Nucleus accumbens (tissue), 56 donors: ENCODE measurements around the gene NANS.
"Not testable (repeated sequence)": the region's sequence is repeated elsewhere in the genome, so short reads cannot be mapped to it uniquely, and the experiment has no call there.

ENCODE experiments used
- DNase-seq, 56 donors: peaks; one replicate each; lab custom pipeline; 2025; lab: John Stamatoyannopoulos, UW

The NANS gene

DNA sequence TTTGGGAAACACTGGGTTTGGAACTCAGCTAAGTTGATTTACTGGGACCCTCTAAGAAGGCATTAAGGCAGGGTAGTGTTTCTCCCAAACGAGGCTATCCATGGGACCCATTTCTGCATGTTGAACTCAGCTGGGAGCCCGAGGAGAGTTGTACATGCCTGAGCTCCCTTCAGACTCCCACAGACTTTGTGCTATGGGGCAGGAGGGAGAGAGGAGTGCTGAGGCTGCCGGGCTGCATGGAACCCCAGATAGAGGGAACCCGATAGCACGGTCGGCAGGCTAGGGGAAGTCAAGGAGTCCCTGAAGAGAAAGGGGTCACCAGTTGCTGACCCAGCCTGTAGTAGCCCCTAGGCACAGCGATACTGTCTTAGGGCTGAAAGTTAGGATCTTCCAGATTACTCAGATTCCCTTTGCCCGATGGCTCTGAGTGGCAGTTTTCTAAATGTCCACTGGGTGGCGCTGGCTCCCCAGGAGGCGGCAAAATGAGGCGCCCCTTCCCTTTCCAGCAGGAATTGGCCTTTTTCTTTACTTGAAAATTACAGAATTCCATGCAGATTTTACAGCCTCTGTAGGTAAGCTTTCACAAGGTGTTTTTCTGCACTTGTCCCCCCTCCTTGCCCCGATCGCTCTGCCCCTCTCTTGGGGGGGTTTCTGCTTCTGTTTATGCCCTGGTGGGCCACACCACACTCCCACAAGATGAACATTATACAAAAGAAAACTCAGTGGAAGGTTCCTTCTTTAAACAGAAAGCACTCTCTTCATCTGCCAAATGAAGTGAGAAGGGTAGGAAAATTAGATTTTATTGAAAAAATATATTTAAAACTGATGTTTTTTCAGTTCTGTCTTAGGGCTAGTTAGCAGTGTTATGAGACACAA, 17.8 kb downstream of the NANS start:
- DNase-seq = peak in 43 of 56 donors; percentile 5 to 84 (median 31)

DNA sequence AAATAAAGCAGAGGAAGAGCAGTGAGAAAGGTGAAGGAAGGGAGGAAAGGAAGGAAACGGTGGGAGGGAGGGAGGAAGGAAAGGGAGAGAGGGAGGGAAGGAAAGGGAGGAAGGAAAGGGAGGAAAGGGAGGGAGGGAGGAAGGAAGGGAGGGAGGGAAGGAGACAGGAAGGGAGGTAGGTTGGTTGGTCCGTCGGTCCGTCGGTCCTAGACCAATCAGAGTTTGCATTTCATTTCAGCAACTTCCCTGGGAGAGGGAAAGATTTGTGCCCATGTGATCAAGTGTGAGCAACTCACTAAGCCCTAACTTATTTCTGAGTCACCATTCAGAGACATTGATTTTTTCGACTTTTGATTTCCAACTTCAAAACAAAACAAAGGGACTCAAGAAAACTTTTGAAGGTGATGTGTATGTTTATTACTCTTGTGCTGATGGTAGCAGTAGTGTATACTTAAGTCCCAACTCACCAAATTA, 18.8 kb downstream of the NANS start:
- DNase-seq = no peak

DNA sequence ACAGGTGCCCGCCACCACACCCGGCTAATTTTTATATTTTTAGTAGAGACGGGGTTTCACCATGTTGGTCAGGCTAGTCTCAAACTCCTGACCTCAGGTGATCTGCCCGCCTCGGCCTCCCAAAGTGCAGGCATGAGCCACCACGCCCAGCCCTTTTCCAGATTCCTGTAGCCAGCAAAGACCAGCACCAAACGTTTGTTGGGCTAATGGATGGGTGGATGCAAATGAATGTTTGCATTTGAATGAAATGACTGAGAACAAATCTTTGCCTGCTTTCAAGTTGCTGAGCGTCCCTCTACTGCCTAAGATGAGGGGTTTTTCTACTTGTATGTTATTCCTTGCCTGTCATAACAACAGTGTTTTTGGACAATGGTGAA, 20.0 kb downstream of the NANS start:
- not testable (repeated sequence) for DNase-seq

DNA sequence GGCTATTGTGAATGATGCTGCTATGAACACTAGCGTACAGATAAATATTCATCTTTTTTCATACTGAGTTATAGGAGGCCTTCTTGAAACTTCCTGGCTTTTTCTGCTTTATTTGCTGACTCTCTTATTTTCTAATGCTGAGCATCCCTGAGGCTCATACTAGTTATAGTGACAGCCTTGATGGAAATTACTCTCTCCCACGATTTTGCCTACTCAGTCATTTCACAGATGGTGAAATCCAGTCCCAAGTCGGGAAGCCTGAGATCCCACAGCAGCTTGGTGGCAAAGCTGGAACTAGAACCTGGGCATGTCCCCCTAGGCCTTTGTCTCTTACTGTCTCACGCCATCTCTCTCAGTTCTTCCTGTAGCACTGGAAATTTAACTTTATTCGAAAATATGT, 22.4 kb downstream of the NANS start:
- no peak for DNase-seq

DNA sequence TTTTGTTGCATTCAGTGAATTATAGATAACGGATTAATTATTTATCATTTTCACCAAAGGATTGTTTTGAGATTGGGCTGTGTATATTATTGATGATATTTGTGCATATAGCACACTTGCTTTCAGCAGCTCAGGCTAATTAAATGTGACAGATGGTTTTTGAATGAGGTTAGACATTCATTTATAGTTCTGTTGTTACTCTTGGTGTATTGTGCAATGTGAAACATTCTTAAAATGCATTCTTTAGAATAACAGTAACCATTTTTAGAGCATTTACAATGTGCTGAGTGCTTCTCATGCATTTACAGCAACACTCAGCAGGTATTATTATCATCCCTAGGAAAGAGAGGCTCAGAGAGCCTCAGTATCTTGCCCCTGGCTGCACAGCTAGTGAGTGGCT, 23.8 kb downstream of the NANS start:
- DNase-seq = no peak

DNA sequence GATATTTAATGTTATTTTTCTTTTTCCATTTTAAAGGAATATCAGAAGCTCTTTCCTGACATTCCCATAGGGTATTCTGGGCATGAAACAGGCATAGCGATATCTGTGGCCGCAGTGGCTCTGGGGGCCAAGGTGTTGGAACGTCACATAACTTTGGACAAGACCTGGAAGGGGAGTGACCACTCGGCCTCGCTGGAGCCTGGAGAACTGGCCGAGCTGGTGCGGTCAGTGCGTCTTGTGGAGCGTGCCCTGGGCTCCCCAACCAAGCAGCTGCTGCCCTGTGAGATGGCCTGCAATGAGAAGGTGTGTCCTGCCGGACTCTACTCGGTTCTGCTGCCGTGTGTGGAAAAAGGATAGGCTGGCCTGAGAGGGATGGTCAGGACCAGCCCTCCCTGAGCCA, 24.2 kb downstream of the NANS start:
- no peak for DNase-seq

DNA sequence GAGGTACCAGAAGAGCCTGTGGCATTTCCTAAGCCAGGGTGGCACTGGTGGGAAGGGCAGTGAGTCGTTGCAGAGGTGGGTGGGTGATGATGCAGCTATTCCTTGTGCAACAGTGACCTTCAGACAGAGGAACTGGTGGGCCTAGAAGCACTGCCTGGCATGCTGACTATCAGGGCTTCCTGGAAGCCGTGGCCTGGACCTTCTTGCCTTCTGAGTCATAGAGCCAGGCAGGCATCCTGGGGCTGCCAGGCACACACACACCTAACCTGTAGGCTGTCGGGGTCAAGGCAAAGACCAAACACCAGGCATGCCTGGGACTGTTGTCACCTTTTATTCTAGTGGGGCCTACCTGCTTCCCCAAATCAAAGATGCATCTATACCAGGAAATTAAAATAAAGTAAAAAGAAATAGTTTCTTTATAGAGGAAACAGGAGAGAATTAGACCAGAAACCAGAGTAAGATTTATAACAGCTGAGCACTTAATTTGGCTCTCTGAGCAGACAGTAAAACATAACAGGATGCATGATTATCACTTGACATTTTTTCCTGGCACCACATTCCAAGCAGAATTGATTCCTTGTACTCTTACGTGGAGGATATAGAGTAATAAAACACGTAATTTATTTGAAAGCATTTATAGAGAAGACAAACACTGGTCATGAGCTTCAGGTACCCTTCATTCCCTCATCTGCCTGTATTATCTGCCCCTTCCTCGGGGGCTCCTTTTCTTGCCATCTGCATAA, 25.1 kb downstream of the NANS start:
- peak in 1 of 56 donors; percentile 6 for DNase-seq

DNA sequence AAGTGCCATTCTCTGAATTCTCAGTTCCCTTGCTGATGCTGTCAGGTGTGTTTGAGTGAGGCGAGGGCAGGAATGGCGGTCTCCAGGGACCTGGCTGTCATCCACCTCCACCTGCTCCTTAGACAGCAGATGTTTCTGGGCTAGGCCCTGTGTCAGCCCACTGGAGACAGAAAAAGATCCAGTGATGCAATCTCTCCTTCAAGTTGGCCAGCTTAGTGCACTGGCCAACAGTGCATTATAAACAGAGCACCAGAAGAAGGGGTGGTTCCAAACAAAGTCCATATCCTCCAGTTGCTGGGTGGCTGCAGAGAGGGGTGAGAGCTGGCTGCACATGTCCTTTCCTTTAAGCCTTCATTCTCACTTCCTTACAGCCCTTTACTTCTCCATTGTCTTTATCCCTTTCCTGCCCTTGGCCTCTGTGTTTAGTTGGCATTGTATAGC, 26.5 kb downstream of the NANS start:
- no peak for DNase-seq

DNA sequence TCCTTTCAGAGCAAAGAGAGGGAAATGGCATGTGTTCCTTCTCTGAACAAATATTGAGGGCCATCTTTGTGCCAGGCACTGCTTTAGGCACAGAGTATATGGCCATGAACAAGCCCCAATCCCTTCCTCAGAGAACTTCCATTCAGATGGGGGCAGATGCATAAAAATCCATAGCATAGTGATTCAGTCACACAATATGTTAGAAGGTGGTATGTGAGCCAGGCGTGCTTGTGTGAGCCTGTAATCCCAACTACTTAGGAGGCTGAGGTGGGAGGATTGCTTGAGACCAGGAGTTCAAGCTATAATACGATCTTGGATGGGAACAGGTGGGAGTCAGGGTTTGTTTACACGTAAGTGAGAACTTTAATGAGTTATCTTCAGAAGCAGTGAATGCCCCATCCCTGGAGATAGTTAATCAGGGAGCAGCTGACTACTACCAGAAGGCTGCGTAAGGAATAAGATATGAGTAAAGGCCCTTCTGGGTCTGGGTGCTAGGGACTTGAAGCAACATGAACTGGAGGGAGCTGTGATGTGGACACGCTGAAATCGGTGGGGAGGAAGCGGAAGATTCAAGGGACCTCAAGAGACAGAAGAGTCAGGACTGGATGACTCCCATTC, 27.1 kb downstream of the NANS start:
- no peak for DNase-seq

DNA sequence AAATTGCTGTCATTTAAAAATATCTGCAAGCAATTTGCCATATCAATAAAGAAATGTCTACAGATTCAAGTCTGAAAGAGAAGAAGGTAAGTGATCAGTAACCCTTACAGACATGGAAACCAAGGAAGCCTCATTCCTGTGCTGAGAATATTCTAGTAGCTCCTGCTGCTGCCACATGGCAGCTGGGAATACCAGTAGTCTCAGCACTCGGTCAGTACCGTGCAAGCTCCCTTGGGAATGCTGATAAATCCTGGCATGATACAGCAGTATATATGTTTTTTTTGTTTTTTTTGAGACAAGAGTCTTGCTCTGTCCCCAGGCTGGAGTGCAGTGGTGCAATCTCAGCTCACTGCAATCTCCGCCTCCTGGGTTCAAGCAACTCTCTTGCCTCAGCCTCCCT, 27.9 kb downstream of the NANS start:
- no peak for DNase-seq

DNA sequence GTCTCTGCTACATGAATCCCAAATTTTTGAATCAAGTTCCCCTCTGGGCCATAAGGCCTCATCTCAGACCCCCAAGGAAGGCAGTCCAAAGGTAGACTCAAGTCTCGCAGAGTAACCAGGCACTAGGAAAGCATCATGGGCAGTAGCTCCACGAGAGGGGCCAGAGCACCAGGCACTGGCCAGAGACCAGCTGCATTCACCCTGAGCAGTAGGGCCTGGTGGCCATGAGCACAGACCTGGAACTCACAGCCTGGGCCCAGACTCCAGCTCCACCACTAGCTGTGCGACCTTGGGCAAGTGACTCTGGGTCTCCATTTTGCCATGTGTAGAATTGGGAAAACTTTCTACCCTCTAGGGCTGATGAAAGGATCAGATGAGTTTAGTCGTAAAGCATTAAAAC, 28.5 kb downstream of the NANS start:
- no peak for DNase-seq

DNA sequence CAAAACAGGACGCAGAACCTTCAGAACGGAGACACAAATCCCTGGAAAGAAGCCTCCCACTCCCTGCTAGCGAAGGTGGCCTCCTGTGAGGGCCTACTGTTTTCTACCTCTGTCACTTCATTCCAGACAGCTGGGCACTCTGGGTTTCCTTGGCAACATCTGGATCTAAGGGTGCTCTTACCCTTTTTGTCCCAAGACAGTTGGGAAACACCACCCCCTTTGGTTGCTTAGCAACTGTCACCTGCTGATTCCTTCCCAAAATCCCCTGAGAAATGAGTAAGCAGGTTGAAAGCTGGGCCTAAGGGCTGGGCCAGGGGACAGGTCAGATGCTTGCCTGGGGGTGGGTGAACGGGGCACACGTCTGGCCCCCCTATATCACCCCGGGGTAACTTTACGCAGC, 29.4 kb downstream of the NANS start:
- peak in 6 of 56 donors; percentile 5 to 35 (median 10) for DNase-seq

DNA sequence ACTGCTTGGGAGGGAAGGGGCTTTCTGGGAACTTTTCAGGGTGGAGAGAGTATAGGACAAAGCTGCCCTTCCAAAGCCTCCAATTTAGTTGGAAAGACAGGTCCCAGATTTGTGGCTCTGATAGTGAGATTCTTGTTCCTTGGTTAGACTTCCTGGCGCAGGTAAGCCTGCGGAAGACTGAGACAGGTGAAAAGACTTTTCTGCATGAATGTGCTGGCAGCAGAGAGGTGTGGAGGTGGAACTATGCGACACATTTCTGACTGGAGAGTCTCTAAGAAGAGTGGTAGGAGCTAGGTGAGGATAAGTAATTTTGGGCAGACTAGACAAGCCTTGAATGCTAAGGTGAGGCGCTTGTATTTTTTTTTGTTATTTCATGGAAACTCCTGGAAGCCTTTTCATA, 29.9 kb downstream of the NANS start:
- DNase-seq = no peak

DNA sequence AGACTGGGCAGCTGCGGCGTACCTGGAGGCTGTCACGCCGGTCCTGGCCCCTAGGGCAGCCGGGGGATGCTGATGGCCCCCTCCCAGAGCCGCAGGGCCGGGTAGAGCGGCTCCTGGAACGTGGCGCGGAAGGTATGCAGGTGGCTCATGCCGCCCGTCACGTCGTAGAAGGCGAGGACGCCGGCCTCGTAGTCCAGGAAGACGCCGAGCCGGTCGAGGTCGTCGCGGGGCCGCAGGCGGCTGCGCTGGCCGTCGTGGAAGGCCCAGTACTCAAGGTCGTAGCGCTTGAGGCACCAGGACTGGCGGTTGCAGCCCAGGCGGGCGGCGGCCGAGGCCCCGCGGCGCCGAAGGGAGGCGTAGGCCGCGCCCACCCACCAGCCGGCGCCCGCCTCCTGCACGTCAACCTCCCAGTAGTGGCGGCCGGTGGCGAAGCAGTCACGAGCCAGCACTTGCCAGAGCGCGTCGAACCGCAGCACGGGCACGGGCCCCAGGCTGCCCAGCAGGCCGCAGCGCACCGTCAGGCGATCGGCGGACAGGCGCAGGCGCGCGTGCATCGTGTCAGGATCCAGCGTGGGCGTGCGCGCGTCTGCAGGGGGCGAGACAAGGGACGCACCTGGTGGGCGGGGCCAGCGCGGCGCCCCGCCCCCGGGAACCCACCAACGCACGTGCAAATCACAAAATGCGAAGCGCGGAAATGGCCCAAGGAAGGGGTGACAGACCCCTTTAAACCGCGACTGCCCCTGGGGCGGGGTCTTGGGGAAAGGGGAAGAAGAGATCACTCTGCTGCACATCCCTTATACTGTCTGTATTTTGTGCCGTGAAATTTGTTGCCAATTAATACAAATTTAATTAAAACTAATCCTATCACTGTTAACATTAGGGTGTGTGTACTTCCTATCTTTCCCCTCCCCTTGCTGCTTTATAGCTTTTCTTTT, 31.2 kb downstream of the NANS start:
- peak in 17 of 56 donors; percentile 6 to 80 (median 16) for DNase-seq

DNA sequence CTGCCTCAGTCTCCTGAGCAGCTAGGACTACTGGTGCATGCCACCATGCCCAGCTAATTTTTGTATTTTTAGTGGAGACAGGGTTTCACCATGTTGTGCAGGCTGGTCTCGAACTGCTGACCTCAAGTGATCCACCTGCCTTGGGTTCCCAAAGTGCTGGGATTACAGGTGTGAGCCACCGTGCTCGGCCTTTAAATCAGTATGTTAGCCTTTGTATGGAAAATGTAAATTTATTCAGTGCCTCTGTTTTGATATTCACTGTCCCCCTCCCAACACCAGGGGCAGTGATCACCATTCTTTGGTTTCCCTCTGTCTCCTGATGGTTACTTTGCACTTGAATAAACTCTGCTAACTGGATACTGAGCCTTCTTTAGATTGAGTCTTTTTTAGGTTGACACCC, 34.1 kb downstream of the NANS start:
- DNase-seq = not testable (repeated sequence)

DNA sequence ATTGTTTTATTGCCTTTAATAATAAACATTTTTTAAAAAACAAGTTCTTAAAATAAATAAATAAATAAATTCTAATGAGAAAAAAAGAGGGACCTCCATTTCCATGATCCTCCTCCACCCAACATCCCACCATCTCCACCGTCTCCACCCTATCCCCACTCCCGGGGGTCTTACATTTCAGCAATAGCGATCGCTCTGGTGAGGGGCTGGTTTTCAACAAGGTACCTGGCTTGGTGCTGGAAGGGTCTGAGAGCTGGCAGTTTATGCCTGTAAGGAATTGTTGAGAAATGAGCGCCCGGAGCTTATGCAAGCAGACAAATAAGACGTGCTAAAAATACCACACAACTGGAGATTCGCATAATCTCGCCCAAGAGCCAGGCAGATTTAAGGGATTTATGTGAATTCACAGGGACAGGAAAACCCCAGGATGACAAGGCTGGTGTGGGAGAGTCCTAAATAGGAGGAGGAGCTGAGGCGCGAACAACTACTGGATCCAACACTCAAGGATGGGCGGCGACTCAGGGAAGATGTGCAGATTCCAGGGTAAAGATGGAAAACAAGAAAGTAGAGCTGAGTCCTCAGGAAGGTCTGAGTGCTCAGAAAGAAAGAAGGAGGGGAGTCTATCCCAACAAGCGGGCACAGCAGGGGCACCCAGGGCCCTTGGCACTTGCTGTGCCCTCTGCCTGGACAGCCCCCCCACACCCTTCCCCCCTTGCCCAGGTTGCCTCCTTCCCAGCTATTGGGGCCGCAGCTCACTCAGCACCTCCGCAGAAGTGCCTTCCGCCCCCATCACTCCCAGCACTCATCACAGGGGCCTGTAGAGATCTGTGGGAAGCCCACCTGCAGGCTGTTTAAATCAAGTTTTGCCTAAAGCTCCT, 35.4 kb downstream of the NANS start:
- DNase-seq = peak in 1 of 56 donors; percentile 7

DNA sequence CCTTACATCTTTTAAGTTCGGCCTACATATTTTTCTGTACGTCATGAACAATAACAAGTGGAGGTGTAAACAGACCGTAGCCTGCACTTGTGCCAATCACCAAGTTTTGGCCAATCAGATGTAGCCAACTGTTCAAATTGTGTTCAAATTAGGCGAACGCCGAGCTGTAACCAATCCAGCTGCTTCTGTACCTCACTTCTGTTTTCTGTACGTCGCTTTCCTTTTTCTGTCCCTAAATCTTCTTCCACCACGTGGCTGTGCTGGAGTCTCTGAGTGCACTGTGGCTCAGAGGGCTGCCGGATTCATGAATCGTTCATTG, 36.0 kb downstream of the NANS start:
- no peak for DNase-seq

DNA sequence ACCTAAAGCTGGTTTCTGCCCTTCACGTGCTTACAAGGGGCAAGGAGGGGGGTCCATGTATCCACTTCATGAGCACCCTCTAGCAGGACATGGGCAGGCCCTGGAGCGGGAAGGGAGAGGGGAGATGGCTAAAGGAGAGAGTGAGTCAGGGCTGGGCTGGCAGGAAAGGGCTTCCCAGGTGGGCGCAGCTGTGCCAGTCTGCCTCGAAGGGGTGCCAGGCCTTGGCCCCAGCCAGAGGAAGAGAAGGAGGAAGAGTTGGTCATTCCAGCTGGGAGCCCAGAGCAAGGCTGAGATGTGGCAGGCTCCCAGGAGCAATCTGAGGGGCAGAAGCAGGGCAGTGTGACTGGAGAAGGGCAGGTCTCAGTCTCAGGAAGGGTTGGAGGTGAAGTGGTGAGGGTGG, 37.8 kb downstream of the NANS start:
- no peak for DNase-seq

DNA sequence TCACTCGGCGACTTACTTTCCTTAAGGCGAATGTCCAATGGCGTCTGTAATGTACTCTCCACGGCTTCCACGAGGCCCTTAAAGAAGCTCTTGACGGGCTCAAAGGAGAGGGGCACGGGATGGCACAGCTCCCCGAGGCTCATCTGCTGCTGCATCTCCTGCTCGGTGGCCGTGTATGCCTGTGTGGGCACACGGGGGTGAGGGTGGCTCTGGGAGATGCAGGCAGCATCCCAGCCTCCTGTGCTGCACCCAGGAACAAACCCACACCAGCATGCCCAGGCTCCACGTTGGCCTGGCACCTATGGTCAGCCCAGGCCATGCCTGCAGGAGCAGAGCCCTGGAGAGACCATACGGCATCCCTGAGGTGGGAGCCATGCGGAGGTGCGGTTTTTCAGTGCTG, 38.3 kb downstream of the NANS start:
- DNase-seq = no peak
